Measurements from ENCODE around the gene CMTM4. TPM values are rescaled to one million over a fixed set of nuclear protein-coding genes. Genes with fewer than 3 reads are reported as not detected.

Gene CMTM4
- total RNA-seq, 4 donors from 2014 or later: 14.2 to 22.7 (median 19.6) TPM

DNA sequence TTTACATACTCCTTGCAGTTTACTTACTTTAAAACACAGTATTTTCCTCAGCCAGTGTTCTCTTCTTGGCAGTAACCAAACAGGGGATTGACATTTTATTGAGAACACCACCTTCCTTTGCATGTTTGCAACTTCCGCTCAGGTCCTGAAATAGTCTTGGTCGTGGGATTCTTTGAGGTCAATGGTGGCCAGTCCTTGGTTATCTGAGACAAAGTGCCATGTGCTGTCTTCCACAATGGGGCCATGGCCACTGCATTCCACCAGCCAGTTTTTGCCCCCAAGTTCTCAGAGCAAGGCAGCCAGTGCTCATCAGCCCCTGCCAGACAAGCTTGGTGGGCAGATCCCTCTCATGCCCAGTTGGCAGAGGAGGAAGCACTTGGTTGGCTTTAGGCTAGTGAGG is 22.9 kb downstream of the CMTM4 start:
- 88 to 92% methylated on average over 2 of the region's 2 CpGs for WGBS, 2 donors
- Histone ChIP-seq H3K4me1 (no peaks in the 10 kb centered on the region), H3K4me3 (no peak overlapping the region), H3K9me3 (no peaks in the 10 kb centered on the region), H3K27me3 (no peaks in the 10 kb centered on the region), H3K27ac (no peak overlapping the region), H3K36me3 (peaks cover 0 to 10% (median 0%) of the 10 kb centered on the region in 3 donors)
- TF ChIP-seq POLR2A (IDR thresholded peaks at IDR 0.05) (no peak), EP300 (IDR thresholded peaks at IDR 0.05) (no peak)
- TF ChIP-seq, protein P1, sequence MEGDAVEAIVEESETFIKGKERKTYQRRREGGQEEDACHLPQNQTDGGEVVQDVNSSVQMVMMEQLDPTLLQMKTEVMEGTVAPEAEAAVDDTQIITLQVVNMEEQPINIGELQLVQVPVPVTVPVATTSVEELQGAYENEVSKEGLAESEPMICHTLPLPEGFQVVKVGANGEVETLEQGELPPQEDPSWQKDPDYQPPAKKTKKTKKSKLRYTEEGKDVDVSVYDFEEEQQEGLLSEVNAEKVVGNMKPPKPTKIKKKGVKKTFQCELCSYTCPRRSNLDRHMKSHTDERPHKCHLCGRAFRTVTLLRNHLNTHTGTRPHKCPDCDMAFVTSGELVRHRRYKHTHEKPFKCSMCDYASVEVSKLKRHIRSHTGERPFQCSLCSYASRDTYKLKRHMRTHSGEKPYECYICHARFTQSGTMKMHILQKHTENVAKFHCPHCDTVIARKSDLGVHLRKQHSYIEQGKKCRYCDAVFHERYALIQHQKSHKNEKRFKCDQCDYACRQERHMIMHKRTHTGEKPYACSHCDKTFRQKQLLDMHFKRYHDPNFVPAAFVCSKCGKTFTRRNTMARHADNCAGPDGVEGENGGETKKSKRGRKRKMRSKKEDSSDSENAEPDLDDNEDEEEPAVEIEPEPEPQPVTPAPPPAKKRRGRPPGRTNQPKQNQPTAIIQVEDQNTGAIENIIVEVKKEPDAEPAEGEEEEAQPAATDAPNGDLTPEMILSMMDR (IDR thresholded peaks at IDR 0.05): no peak
- DNase-seq (ENCODE audit: low spot score in 2 of 2): no peak

DNA sequence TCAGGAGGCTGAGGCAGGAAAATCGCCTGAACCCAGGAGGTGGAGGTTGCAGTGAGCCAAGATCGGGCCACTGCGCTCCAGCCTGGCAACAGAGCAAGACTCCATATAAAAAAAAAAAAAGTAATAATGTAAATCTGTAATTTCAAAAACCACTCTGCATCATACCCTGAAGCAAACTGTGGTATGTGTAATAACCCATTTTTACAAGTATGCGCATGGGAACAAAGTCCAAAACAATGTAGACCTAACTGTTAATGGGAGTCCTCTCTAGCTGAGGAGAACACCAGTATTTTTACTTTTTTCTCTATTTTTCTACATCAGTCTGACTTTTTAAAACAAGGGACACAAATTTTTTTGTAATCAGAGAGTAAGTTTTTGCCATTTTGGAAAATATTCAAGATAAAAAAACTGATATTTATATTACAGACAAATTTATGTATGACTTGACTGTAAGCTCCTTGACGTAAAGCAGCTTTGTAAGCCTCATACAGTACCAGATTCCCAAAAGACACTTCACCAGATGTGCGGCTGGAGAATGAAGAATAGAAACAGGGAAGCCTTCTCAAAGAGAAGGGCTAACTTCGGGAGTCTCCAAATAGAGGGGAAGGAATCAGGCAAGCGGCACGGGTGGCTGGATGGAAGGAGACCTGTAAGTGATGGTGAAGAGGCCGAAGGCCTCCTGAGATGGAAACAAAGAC is 25.7 kb downstream of the CMTM4 start:
- TF ChIP-seq EP300 (IDR thresholded peaks at IDR 0.05) (no peak), POLR2A (IDR thresholded peaks at IDR 0.05) (no peak)
- TF ChIP-seq, protein P1 (IDR thresholded peaks at IDR 0.05): no peak

DNA sequence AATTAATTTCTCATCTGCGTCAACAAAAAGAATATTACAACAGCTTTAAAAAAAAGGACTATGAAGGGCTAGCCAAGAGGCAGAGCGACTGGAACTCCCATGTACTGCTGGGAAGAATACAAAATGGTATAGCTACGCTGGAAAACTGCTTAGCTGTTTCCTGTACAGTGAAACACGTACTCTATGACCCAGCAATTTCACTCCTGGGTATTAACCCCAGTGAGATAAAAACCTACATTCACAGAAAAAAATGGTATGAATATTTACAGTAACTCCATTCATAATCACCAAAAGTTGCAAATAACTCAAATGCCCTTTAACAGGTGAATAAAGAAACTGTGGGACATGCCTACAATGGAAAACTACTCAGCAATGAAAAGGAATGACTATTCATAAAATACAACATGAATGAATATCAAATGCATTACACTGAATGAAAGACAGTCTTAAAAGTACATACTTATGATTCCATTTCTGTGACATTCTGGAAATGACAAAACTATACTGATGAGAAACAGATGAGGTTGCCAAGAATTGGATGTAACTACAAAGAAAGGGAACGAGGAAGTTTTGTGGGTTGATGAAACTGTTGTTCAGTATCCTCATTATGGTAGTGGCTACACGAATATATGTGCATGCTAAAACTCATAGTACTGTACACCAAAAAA is 27.6 kb downstream of the CMTM4 start:
- DNase-seq (ENCODE audit: low spot score in 2 of 2): no peak
- no peaks in the 10 kb centered on the region for H3K4me1 ChIP-seq
- no peaks in the 10 kb centered on the region for H3K27me3 ChIP-seq
- TF ChIP-seq EP300 (IDR thresholded peaks at IDR 0.05) (no peak), POLR2A (IDR thresholded peaks at IDR 0.05) (no peak)
- TF ChIP-seq, protein P1 (IDR thresholded peaks at IDR 0.05): no peak
- H3K36me3 ChIP-seq: no peaks in the 10 kb centered on the region
- H3K4me3 ChIP-seq: no peak overlapping the region
- no peak overlapping the region for H3K27ac ChIP-seq
- WGBS, 2 donors: 53 to 64% methylated on average over 6 of the region's 6 CpGs
- no peaks in the 10 kb centered on the region for H3K9me3 ChIP-seq

More for the DNA sequence above, 25.7 kb downstream of the CMTM4 start:
- Histone ChIP-seq H3K27me3 (no peaks in the 10 kb centered on the region), H3K36me3 (no peaks in the 10 kb centered on the region), H3K9me3 (no peaks in the 10 kb centered on the region), H3K4me1 (no peaks in the 10 kb centered on the region), H3K27ac (no peak overlapping the region), H3K4me3 (no peak overlapping the region)
- DNase-seq (ENCODE audit: low spot score in 2 of 2): no peak
- 89 to 90% methylated on average over 10 of the region's 10 CpGs for WGBS, 2 donors

DNA sequence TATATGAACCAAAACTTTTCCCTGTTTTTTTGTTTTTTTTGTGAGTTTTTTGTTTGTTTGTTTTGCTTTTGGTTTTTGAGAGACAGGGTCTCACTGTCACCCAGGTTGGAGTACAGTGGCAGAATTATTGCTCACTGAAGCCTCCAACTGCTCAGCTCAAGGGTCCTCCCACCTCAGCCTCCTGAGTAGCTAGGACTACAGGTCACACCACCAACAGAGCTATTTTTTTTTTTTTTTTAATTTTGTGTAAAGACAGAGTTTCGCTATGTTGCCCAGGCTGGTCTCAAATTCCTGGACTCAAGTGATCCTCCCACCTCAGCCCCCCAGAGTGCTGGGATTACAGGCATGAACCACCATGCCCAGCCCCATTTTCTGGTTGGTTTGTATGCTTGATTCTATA is 28.6 kb downstream of the CMTM4 start:
- no peak overlapping the region for H3K4me3 ChIP-seq
- no peaks in the 10 kb centered on the region for H3K9me3 ChIP-seq
- no peaks in the 10 kb centered on the region for H3K27me3 ChIP-seq
- no peak overlapping the region for H3K27ac ChIP-seq
- DNase-seq (ENCODE audit: low spot score in 2 of 2): no peak
- H3K4me1 ChIP-seq: peaks cover 0 to 3% (median 0%) of the 10 kb centered on the region in 4 donors
- H3K36me3 ChIP-seq: no peaks in the 10 kb centered on the region
- 100% methylated on average over 1 of the region's 1 CpG for WGBS, 2 donors
- no peak for TF ChIP-seq POLR2A (IDR thresholded peaks at IDR 0.05)
- TF ChIP-seq EP300 (IDR thresholded peaks at IDR 0.05): no peak
- TF ChIP-seq, protein P1 (IDR thresholded peaks at IDR 0.05): no peak

Data from tibial nerve (tissue), 4 donors.